ENCODE measurements around the gene TTC39B. TPM values are rescaled to one million over a fixed set of nuclear protein-coding genes. Genes with fewer than 3 reads are reported as not detected.

The TTC39B gene
- total and polyA plus RNA-seq, 2 experiments from 2014 or later: 1.3 to 4.1 TPM

GRCh38 chr9:15206903-15207696, 99.9 kb downstream of the TTC39B start:
- DNase-seq (ENCODE audit: low read depth in 1 of 2, low spot score in 1 of 2): no peak
- Histone ChIP-seq H3K27ac (no peak overlapping the region), H3K36me3 (no peaks in the 10 kb centered on the region), H3K27me3 (no peaks in the 10 kb centered on the region), H3K4me1 (ENCODE audit: low read depth) (no peaks in the 10 kb centered on the region), H3K4me3 (no peak overlapping the region), H3K9me3 (ENCODE audit: low read depth) (no peaks in the 10 kb centered on the region)
- no peak for TF ChIP-seq CTCF (IDR thresholded peaks at IDR 0.05; ENCODE audit: low read depth, low read length)

GRCh38 chr9:15205632-15206420, 101.2 kb downstream of the TTC39B start:
- DNase-seq (ENCODE audit: low read depth in 1 of 2, low spot score in 1 of 2): no peak
- Histone ChIP-seq H3K9me3 (ENCODE audit: low read depth) (no peaks in the 10 kb centered on the region), H3K36me3 (no peaks in the 10 kb centered on the region), H3K4me1 (ENCODE audit: low read depth) (no peaks in the 10 kb centered on the region), H3K27ac (no peak overlapping the region), H3K27me3 (no peaks in the 10 kb centered on the region), H3K4me3 (no peak overlapping the region)
- no peak for TF ChIP-seq CTCF (IDR thresholded peaks at IDR 0.05; ENCODE audit: low read depth, low read length)

GRCh38 chr9:15203581-15203980, 103.4 kb downstream of the TTC39B start:
- H3K9me3 ChIP-seq (ENCODE audit: low read depth): no peaks in the 10 kb centered on the region
- H3K27me3 ChIP-seq: no peaks in the 10 kb centered on the region
- no peak overlapping the region for H3K4me3 ChIP-seq
- DNase-seq (ENCODE audit: low read depth in 1 of 2, low spot score in 1 of 2): no peak
- TF ChIP-seq CTCF (IDR thresholded peaks at IDR 0.05; ENCODE audit: low read depth, low read length): no peak
- no peaks in the 10 kb centered on the region for H3K36me3 ChIP-seq
- no peaks in the 10 kb centered on the region for H3K4me1 ChIP-seq (ENCODE audit: low read depth)
- H3K27ac ChIP-seq: no peak overlapping the region

GRCh38 chr9:15200111-15200510, 106.9 kb downstream of the TTC39B start:
- Histone ChIP-seq H3K4me1 (ENCODE audit: low read depth) (no peaks in the 10 kb centered on the region), H3K4me3 (no peak overlapping the region), H3K27me3 (no peaks in the 10 kb centered on the region), H3K36me3 (no peaks in the 10 kb centered on the region), H3K9me3 (ENCODE audit: low read depth) (no peaks in the 10 kb centered on the region), H3K27ac (no peak overlapping the region)
- TF ChIP-seq CTCF (IDR thresholded peaks at IDR 0.05; ENCODE audit: low read depth, low read length): no peak
- no peak for DNase-seq (ENCODE audit: low read depth in 1 of 2, low spot score in 1 of 2)

- H3K36me3 ChIP-seq: no peaks in the 10 kb centered on the region
- no peaks in the 10 kb centered on the region for H3K27me3 ChIP-seq
- no peaks in the 10 kb centered on the region for H3K9me3 ChIP-seq (ENCODE audit: low read depth)
- H3K4me3 ChIP-seq: no peak overlapping the region
- no peak overlapping the region for H3K27ac ChIP-seq
- H3K4me1 ChIP-seq (ENCODE audit: low read depth): peaks cover under 1% of the 10 kb centered on the region
- DNase-seq (ENCODE audit: low read depth in 1 of 2, low spot score in 1 of 2): no peak
- no peak for TF ChIP-seq CTCF (IDR thresholded peaks at IDR 0.05; ENCODE audit: low read depth, low read length)
Observed at GRCh38 chr9:15192856-15193255, 114.2 kb downstream of the TTC39B start.
